GM19240 (cell line): Measurements from ENCODE around the gene UQCR10.
"Not testable (repeated sequence)": the region's sequence is repeated elsewhere in the genome, so short reads cannot be mapped to it uniquely, and the experiment has no call there.

ENCODE experiments used
- DNase-seq: peaks from one replicate; pipeline ENCODE4 v3.0.0; 2011; ENCODE audit warnings: low spot score; ENCODE audit not compliant: insufficient read length

UQCR10 gene

DNA sequence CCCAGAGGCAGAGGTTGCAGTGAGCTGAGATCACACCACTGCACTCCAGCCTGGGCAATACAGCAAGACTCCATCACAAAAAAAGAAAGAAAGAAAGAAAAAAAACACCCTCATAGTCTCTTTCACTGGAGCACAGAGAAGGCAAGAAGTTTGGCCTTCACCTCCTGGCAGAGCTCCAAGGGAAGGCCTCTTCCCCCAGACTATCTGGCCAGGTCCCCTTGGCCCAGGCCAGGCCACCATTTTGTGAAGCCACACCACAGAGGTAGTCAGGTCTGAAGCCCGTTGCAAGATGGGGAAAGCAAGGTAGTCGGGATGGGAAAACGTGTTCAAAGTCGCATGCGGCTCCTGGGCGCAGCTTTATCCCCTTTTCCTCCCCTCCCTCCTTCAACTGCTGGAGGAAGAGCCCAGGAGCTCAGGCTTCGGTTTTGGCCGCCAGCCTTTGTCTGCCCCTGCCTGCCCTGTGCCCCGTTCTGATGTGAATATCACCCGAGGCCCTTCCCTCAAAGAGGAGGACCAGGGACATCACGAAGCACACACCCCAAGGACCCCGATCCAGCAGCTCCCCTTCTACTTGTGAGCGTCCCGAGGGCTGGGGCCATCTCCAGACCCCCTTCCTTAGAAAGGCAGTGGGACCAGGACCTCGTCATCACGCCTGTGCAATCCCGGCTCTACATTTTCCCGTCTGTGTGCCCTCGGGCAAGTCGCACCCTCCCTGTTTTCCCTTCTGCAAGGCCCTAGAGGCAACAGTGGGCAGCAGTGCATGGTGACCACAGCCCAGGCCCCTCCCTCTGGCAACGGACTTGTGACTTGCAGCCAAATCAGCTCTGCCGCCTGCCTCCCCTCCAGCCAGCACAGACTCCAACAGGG lies 29.7 kb upstream of the UQCR10 start:
- no peak for DNase-seq

DNA sequence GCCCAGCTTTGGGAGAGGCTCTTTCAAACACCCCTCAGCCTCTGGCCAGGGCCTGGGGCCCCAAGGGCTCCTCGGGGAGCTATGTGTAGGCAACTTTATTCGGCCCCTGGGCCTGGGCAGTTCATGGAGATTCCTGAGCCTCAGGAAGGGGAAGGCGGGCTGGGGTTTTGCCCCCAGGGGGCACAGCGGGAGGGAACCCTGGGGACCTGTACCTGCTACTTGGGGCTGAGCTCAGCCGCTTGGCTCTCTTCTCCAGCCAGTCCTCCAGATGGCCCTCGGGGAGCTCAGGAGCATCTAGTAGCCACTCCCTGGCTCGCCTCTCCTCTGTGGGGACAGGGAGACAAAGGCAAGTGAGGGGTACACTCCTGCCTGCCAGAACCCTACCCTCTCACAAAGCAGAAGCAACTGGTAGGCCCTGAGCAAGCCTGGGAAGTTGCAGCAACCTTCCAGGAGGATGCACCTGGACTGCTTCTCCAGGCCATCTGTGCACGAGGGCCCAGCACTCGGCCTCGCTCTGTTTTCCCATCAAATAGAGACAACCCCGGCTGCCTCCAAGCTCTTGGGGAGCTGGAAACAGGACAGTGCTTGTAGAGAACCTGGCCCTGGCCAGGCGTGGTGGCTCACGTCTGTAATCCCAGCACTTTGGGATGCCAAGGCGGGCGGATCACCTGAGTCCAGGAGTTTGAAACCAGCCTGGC lies 28.9 kb upstream of the UQCR10 start:
- no peak for DNase-seq

- no peak for DNase-seq
These were observed 27.8 kb upstream of the UQCR10 start for GRCh38 chr22:29739346-29739875.

GRCh38 chr22:29740216-29740615 lies 27.0 kb upstream of the UQCR10 start:
- no peak for DNase-seq

DNA sequence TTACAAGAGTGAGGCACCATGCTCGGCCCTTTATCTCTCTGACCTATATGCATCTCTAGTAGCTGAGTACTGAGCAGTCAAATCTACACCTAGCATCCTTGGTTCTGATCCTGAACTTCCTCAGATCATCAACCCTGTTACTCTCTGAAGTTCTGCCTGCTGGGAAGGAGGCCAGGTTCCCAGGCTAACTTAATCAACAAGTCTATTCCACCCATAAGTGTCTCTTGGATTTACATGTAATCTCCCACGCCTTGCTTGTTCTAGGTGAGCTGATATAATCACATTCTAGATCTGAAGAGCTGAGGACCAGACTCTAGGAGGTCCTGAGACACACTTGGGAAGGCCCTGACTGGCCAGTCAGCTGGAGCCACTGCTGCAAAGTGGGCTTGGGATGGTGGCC lies 25.2 kb upstream of the UQCR10 start:
- DNase-seq = no peak

DNA sequence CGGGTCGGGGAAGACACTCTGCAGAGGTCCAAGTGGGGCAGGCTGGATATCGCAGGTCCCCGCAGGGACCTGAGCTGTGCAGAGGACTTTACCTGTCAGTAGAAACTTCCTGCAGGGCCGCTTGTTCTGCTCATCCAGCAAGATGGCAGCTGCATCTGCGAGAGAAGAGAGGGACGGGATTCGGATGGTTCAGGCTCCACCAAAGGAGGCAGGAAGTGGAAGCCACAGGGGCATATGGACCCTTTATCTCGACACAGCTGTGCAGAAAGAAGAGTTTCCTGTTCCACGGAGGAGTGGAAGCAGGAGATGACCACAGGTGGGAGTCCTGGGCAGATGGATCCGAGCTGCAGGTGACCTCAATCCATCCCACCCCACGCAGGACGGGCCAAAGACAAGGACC lies 24.8 kb upstream of the UQCR10 start:
- DNase-seq = no peak

GRCh38 chr22:29744902-29745301 lies 22.3 kb upstream of the UQCR10 start:
- DNase-seq = no peak

DNA sequence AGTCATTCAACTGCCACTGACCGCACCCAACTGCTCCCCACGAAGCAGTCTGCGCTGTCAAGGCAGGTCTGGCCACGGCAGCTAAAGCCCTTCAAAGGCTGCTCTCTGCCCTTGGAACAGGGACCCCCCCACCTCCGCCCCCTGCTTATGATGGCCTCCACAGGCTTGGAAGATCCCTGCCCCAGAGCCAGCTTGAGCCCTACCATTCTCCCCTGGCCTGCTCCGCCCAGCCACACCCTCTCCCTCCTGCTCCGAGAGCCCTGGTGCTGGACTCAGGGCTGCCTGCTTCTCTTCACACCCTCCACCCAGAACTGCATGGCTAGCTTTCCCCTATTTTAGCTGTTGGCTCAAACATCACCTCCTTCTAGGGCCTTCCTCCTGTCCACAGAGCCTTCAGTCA lies 19.3 kb upstream of the UQCR10 start:
- DNase-seq = no peak

- no peak for DNase-seq
These were observed 18.8 kb upstream of the UQCR10 start for GRCh38 chr22:29748248-29748893.

- no peak for DNase-seq
These were observed 17.1 kb upstream of the UQCR10 start for GRCh38 chr22:29750029-29750428.

DNA sequence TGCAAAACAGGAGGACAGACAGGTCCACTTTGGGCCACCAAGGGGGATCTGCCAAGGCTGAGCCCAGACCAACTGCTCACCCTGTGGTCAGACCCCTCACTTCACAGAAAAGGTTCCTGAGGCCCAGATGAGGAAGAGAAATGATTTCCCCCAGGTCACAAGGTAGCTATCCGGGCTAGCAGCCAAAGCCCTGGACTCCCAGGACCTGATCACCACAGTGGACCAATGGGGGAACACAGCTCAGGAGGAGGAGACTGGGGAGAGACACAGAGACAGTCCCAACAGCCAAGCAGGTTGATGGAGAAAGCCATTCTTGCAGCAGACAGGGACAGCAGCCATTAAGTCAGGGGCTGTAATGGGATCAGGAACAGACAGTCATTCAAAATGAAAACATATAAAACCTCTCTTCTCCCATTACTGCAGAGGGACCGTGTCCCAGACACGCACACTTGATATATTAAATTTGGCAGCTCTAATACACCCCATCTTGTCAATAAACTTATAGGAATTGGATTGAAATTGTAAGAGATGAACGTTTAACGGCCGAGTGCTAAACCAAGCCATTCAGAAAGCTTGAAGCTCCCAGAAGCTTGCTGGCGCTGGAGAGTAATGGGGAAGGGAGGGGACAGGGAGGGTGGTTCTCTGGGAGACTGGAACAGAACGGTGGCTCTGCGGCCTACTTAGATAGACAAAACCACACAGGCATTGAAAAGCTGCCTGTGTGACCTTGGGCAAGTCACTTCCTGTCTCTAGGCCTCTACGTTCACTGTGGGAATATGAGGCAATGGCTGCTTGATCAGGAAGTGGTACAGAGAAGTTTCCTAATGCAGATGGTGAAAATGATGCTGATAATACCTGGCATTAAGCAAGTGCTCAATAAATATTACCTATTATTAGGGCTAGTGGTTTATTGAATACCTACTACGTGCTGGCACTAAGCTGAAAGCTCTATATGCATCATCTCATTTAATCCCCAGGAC lies 16.3 kb upstream of the UQCR10 start:
- no peak for DNase-seq

GRCh38 chr22:29751669-29752068 lies 15.5 kb upstream of the UQCR10 start:
- DNase-seq = no peak

- no peak for DNase-seq
These were observed 13.1 kb upstream of the UQCR10 start for GRCh38 chr22:29753808-29754657.

GRCh38 chr22:29754658-29755395 lies 12.3 kb upstream of the UQCR10 start:
- not testable (repeated sequence) for DNase-seq

DNA sequence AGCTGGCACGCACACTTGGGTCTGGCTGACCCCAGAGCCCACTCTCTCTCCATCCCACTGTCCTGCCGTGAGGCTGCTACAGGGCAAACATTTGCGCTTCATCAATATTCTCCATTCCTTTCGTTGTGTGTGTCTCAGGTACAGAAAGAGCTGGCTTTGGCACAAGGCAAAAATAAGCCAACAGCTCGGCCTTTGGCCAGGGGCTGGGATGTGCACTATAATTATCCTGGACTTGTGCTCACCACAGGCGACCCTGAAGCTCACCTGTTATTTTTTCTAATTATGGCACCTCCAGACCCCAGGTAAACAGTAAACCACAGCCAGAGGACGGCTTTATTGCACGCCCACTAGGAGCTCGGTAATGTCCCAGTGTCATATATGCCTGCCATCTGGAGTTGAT lies 11.3 kb upstream of the UQCR10 start:
- no peak for DNase-seq

DNA sequence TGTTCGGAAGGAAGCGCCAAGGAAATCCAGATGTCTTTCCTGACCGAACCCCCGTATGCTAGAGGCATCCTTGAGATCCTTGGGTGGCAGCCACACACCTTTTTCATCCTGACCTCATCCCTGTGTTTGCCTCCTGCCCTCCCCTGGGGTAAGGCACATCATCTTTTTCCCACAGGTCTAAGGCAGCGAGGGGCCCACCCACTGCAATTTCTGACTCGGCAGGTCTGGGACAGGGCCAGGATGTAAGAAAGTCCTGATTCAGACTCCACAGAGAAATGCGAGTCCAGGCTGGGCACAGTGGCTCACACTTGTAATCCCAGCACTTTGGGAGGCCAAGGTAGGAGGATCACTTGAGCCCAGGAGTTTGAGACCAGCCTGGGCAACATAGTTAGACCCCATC lies 10.8 kb upstream of the UQCR10 start:
- no peak for DNase-seq

DNA sequence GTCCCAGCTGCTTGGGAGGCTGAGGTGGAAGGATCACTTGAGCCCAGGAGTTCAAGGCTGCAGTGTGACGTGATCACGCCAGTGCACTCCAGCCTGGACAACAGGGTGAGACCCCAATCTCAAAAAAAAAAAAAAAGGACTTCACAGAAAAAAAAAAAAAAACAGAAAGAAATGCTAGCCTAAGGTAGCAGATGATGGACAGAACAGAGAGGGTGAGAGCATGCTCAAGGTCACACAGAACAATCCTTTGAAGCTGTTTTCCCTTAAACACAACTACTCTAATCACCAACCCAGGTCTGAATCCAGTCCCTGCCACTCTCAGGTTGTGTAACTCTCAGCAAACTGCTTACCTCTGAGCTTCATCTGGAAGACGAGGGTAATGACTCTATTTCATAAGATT lies 10.1 kb upstream of the UQCR10 start:
- no peak for DNase-seq

DNA sequence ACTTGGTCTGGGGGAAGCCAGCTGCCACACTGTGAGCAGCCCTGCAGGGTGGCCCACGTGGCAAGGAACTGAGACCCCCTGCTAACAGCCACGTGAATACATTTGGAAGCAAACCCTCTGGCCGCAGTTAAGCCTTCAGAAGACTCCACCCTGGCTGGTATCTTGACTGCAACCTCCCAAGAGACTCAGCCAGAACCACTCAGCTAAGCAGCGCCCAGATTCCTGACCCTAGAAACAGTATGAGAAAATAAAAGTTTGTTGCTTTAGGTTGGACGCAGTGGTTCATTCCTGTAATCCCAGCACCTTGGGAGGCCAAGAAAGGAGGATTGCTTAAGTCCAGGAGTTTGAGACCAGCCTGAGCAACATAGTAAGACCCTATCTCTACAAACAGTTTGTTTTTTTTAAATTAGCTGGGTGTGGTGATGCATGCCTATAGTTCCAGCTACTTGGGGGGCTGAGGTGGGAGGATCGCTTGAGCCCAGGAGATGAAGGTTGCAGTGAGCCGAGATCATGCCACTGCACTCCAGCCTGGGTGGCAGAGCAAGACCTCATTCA lies 9.0 kb upstream of the UQCR10 start:
- DNase-seq = no peak

GRCh38 chr22:29758959-29759358 lies 8.2 kb upstream of the UQCR10 start:
- no peak for DNase-seq
